Measurements from ENCODE around the gene PPP2R2D.

DNA sequence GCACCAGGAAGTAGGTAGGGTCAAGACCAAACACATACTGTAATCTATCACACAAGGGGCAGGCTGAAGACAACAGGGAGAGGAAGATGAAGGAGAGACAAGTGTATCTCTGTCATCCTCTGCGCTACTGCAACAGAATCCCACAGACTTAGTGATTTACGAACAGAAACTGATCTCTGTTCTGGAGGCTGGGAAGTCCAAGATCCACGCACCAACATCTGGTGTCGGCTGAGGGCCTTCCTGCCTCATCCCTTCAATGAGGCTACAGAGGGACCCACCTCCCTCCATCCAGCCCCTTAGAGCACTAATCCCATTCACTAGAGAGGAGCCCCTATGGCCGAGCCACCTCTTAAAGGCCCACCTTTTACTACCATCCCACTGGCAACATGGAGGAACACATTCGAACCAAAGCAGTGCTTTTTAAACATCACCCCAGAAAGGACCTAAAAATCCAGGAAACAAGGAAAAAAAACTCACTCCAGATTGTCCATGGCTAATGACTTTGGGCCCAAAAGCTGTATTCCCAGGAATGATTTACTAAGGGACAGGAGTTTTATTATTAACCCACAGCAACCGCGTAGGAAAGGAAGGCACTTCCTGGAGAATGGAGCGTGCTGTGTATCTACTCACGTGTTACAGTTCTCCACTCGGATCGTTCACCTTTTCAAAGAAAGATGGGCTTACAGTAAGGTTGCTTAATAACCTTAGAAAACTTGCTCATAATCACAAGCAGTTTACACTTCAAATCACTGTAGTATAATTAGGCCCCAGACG is 76.7 kb downstream of the PPP2R2D start:
- TF ChIP-seq, protein P1, sequence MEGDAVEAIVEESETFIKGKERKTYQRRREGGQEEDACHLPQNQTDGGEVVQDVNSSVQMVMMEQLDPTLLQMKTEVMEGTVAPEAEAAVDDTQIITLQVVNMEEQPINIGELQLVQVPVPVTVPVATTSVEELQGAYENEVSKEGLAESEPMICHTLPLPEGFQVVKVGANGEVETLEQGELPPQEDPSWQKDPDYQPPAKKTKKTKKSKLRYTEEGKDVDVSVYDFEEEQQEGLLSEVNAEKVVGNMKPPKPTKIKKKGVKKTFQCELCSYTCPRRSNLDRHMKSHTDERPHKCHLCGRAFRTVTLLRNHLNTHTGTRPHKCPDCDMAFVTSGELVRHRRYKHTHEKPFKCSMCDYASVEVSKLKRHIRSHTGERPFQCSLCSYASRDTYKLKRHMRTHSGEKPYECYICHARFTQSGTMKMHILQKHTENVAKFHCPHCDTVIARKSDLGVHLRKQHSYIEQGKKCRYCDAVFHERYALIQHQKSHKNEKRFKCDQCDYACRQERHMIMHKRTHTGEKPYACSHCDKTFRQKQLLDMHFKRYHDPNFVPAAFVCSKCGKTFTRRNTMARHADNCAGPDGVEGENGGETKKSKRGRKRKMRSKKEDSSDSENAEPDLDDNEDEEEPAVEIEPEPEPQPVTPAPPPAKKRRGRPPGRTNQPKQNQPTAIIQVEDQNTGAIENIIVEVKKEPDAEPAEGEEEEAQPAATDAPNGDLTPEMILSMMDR (IDR thresholded peaks at IDR 0.05) = no peak
- TF ChIP-seq POLR2A (IDR thresholded peaks at IDR 0.05) = peak in 1 of 3 donors; percentile 16

Measured in body of pancreas (tissue), 4 donors.